Fibroblast of the aortic adventitia (primary cell): ENCODE results near the gene APOC4. TPM values are rescaled to one million over a fixed set of nuclear protein-coding genes. Genes with fewer than 3 reads are reported as not detected.

Experiments used
- DNase-seq: peaks from one replicate; pipeline ENCODE4 v3.0.0-alpha.2; 2010; ENCODE audit warnings: low read depth
- H3K4me3 ChIP-seq: 2 replicates; pipeline ENCODE4 v1.5.1; 2011; ENCODE audit warnings: low read depth, mild to moderate bottlenecking, control low read depth, low read length, moderate library complexity
- CTCF ChIP-seq: IDR thresholded peaks from 2 replicates; pipeline ENCODE4 v1.5.1; 2011; ENCODE audit warnings: mild to moderate bottlenecking, low read length, control low read depth, inconsistent platforms; ENCODE audit not compliant: insufficient read depth
- total RNA-seq: library from RNA; depleted of rRNA; stranded (reverse); fragments of >200 nt; gene quantifications from 2 replicates; pipeline ENCODE4 v1.2.3, GENCODE V29; 2012; ENCODE audit warnings: low replicate concordance

The APOC4 gene
- total RNA-seq, 1 donor, result not detected

GRCh38 chr19:44973982-44974735 is 32.1 kb downstream of the APOC4 start:
- no peak for DNase-seq
- TF ChIP-seq CTCF, result no peak
- H3K4me3 ChIP-seq, result no peak overlapping the region

- no peak overlapping the region for H3K4me3 ChIP-seq
- DNase-seq, result no peak
- TF ChIP-seq CTCF, result no peak
Measured at GRCh38 chr19:44974857-44975256, 32.8 kb downstream of the APOC4 start.

- TF ChIP-seq CTCF, result no peak
- no peak for DNase-seq
Measured at GRCh38 chr19:44975444-44975843, 33.4 kb downstream of the APOC4 start.

GRCh38 chr19:44984005-44984404 is 42.0 kb downstream of the APOC4 start:
- no peak overlapping the region for H3K4me3 ChIP-seq
- TF ChIP-seq CTCF, result no peak
- no peak for DNase-seq

More at GRCh38 chr19:44975444-44975843, 33.4 kb downstream of the APOC4 start:
- no peak overlapping the region for H3K4me3 ChIP-seq

GRCh38 chr19:44985445-44985844 is 43.4 kb downstream of the APOC4 start:
- H3K4me3 ChIP-seq, result no peak overlapping the region
- DNase-seq, result no peak
- TF ChIP-seq CTCF, result no peak

GRCh38 chr19:44986389-44986788 is 44.4 kb downstream of the APOC4 start:
- DNase-seq, result no peak
- H3K4me3 ChIP-seq, result no peak overlapping the region
- no peak for TF ChIP-seq CTCF
